GM21423 (cell line): Measurements from ENCODE around the gene PTPRN2.

ENCODE experiments used
- ATAC-seq: cut with Tn5 transposase; IDR thresholded peaks from one replicate; pipeline ENCODE4 v1.9.1; 2021; ENCODE audit warnings: mild to moderate bottlenecking, moderate library complexity; ENCODE audit not compliant: unreplicated experiment

PTPRN2 gene

GRCh38 chr7:158329686-158330085, 257.9 kb downstream of the PTPRN2 start:
- no peak for ATAC-seq

GRCh38 chr7:158329014-158329610, 258.5 kb downstream of the PTPRN2 start:
- ATAC-seq, result no peak

- ATAC-seq, result no peak
Measured at GRCh38 chr7:158328376-158329013, 259.1 kb downstream of the PTPRN2 start.

GRCh38 chr7:158327571-158328180, 259.9 kb downstream of the PTPRN2 start:
- ATAC-seq, result no peak

- ATAC-seq, result no peak
Measured at GRCh38 chr7:158327012-158327411, 260.6 kb downstream of the PTPRN2 start.

- ATAC-seq, result no peak
Measured at GRCh38 chr7:158325530-158326381, 261.9 kb downstream of the PTPRN2 start.

- no peak for ATAC-seq
Measured at GRCh38 chr7:158324397-158325360, 262.9 kb downstream of the PTPRN2 start.

- no peak for ATAC-seq
Measured at GRCh38 chr7:158323741-158324396, 263.8 kb downstream of the PTPRN2 start.

- no peak for ATAC-seq
Measured at GRCh38 chr7:158322616-158323530, 264.8 kb downstream of the PTPRN2 start.

GRCh38 chr7:158321936-158322615, 265.5 kb downstream of the PTPRN2 start:
- ATAC-seq, result no peak

- no peak for ATAC-seq
Measured at GRCh38 chr7:158321056-158321700, 266.4 kb downstream of the PTPRN2 start.

GRCh38 chr7:158320328-158320727, 267.3 kb downstream of the PTPRN2 start:
- no peak for ATAC-seq

GRCh38 chr7:158318511-158318913, 269.1 kb downstream of the PTPRN2 start:
- ATAC-seq, result no peak

GRCh38 chr7:158317238-158318205, 270.1 kb downstream of the PTPRN2 start:
- ATAC-seq, result no peak

- ATAC-seq, result no peak
Measured at GRCh38 chr7:158316466-158317031, 271.1 kb downstream of the PTPRN2 start.

- ATAC-seq, result no peak
Measured at GRCh38 chr7:158315881-158316280, 271.7 kb downstream of the PTPRN2 start.
